GM12878 (cell line): Measurements from ENCODE around the gene TUBA8. TPM values are rescaled to one million over a fixed set of nuclear protein-coding genes. Genes with fewer than 3 reads are reported as not detected.

Experiments
- ATF2 ChIP-seq: IDR thresholded peaks from 2 replicates; pipeline ENCODE4 v1.6.1; 2012; ENCODE audit warnings: low read length, inconsistent platforms
- BCL11A ChIP-seq: IDR thresholded peaks from 2 replicates; pipeline ENCODE4 v1.6.1; 2011; ENCODE audit warnings: low read depth, low read length
- CTCF ChIP-seq, 3 experiments: IDR thresholded peaks in 2 of 3; conservative IDR thresholded peaks in 1 of 3; 2 replicates each; pipeline ENCODE4 v1.5.1; 2011; ENCODE audit warnings: low read depth in 3 of 3, low read length in 3 of 3, mild to moderate bottlenecking in 3 of 3, control low read depth in 2 of 3, moderate library complexity in 2 of 3, inconsistent platforms in 1 of 3, mixed read lengths in 1 of 3; ENCODE audit not compliant: control insufficient read depth in 2 of 3, insufficient read depth in 1 of 3; ENCODE audit errors: extremely low read depth in 1 of 3
- FOXK2 ChIP-seq: fragments of 450-650 bp; IDR thresholded peaks from 2 replicates; pipeline ENCODE4 v1.6.1; 2017; ENCODE audit warnings: mild to moderate bottlenecking, moderate library complexity
- HDGF ChIP-seq: fragments of 450-650 bp; IDR thresholded peaks from 2 replicates; pipeline ENCODE4 v1.6.1; 2016; ENCODE audit warnings: antibody characterized with exemption
- JUNB ChIP-seq: IDR thresholded peaks from 2 replicates; pipeline ENCODE4 v1.6.1; 2016; ENCODE audit warnings: antibody characterized with exemption, mild to moderate bottlenecking
- MLLT1 ChIP-seq: fragments of 450-650 bp; IDR thresholded peaks from 2 replicates; pipeline ENCODE4 v1.6.1; 2016; ENCODE audit warnings: mild to moderate bottlenecking
- NR2C1 ChIP-seq: fragments of 450-650 bp; IDR thresholded peaks from 2 replicates; pipeline ENCODE4 v1.6.1; 2017; ENCODE audit warnings: antibody characterized with exemption, mild to moderate bottlenecking, moderate library complexity
- PBX3 ChIP-seq: IDR thresholded peaks from 2 replicates; pipeline ENCODE4 v1.6.1; 2011; ENCODE audit warnings: mild to moderate bottlenecking, low read depth, low read length, moderate library complexity; ENCODE audit not compliant: insufficient replicate concordance
- RAD21 ChIP-seq: IDR thresholded peaks from 2 replicates; pipeline ENCODE4 v1.6.1; 2011; ENCODE audit warnings: mild to moderate bottlenecking, low read depth, low read length, moderate library complexity; ENCODE audit not compliant: insufficient read depth
- RELB ChIP-seq: fragments of 450-650 bp; IDR thresholded peaks from 2 replicates; pipeline ENCODE4 v1.6.1; 2017; ENCODE audit warnings: low read depth, mild to moderate bottlenecking, moderate library complexity
- ZBTB11 ChIP-seq: fragments of 450-650 bp; formaldehyde crosslinking; IDR thresholded peaks from 2 replicates; pipeline ENCODE4 v1.5.0; 2022; ENCODE audit warnings: mild to moderate bottlenecking, missing genetic modification characterization
- ZBTB4 ChIP-seq: fragments of 450-650 bp; formaldehyde crosslinking; IDR thresholded peaks from 2 replicates; pipeline ENCODE4 v1.4.0; 2022; ENCODE audit warnings: mild to moderate bottlenecking, moderate library complexity
- polyA plus RNA-seq, 11 experiments: library from polyadenylated mRNA; depleted of rRNA in 4 of 11; unstranded in 6 of 11; stranded (reverse) in 5 of 11; fragments of >200 nt; fragmentation: Nextera tagmentation in 4 of 11; fragmentation: Illumina TruSeq in 1 of 11; extraction: Ambion mirVana in 4 of 11; extraction: Trizol in 1 of 11; gene quantifications; 1 replicate in 1 of 11; 2 replicates in 10 of 11; pipeline versions ENCODE4 v1.2.1 to v1.2.3, GENCODE V29; 2011 to 2016; ENCODE audit warnings: inconsistent platforms in 2 of 11, missing spikeins in 2 of 11, low read depth in 1 of 11
- total RNA-seq, 4 experiments: library from RNA; depleted of rRNA in 3 of 4; stranded (reverse); fragments of >200 nt in 3 of 4; fragmentation: Illumina TruSeq in 1 of 4; extraction: Trizol in 1 of 4; gene quantifications; 2 replicates each; pipeline versions ENCODE4 v1.2.1 to v1.2.3, GENCODE V29; 2013 to 2021

Gene TUBA8
- total and polyA plus RNA-seq, 10 of the 15 experiments (the other 5 are each of a cell fraction or from before 2014, with no cell fraction given): 2.2 to 30.3 (median 21.0) TPM

- TF ChIP-seq RELB (0 out of 2 replicates have a peak, but pooled peaks have one; percentile 46), FOXK2 (no peak), HDGF (no peak), ZBTB4 (no peak), JUNB (no peak), RAD21 (peak; percentile 99), MLLT1 (no peak), CTCF (IDR thresholded peaks at IDR 0.05 in 2 of 3, conservative IDR thresholded peaks at IDR 0.05 in 1 of 3; ENCODE audit: control insufficient read depth in 2 of 3, extremely low read depth in 1 of 3, insufficient read depth in 1 of 3, low read depth in 3 of 3, low read length in 3 of 3) (peak; percentile 72 to 97 (median 79)), BCL11A (no peak), PBX3 (no peak), ATF2 (peak; percentile 64), ZBTB11 (no peak), NR2C1 (no peak)
Observed at GRCh38 chr22:18075720-18076497, 34.7 kb upstream of the TUBA8 start (continued).
